Osteoblast (primary cell): Measurements from ENCODE around the gene ELK4. TPM values are rescaled to one million over a fixed set of nuclear protein-coding genes. Genes with fewer than 3 reads are reported as not detected.

Source experiments
- DNase-seq: peaks from one replicate; pipeline ENCODE4 v3.0.0; 2011; ENCODE audit warnings: low spot score, mixed read lengths; ENCODE audit not compliant: insufficient read length; ENCODE audit errors: missing footprints
- H2AFZ ChIP-seq: 2 replicates; pipeline ENCODE4 v1.6.0; 2011; ENCODE audit warnings: mild to moderate bottlenecking, low read length
- H3K27ac ChIP-seq: 2 replicates; pipeline ENCODE4 v1.5.1; 2011; ENCODE audit warnings: mild to moderate bottlenecking, low read depth, low read length, moderate library complexity
- H3K27me3 ChIP-seq: 2 replicates; pipeline ENCODE4 v1.6.0; 2012; ENCODE audit warnings: mild to moderate bottlenecking, control low read depth, inconsistent platforms, low read length, moderate library complexity; ENCODE audit not compliant: insufficient read depth
- H3K36me3 ChIP-seq: 2 replicates; pipeline ENCODE4 v1.5.1; 2011; ENCODE audit warnings: mild to moderate bottlenecking, low read length, control low read depth, moderate library complexity; ENCODE audit not compliant: insufficient read depth
- H3K4me1 ChIP-seq: 2 replicates; pipeline ENCODE4 v1.5.1; 2011; ENCODE audit warnings: mild to moderate bottlenecking, low read length, control low read depth, moderate library complexity; ENCODE audit not compliant: insufficient read depth
- H3K4me2 ChIP-seq: 2 replicates; pipeline ENCODE4 v1.6.0; 2011; ENCODE audit warnings: mild to moderate bottlenecking, low read length; ENCODE audit not compliant: insufficient read depth
- H3K4me3 ChIP-seq: fragments of 200-600 bp; sonication (generic); 3 replicates; pipeline ENCODE4 v1.5.1; 2012; ENCODE audit warnings: mild to moderate bottlenecking, low read length, inconsistent platforms; ENCODE audit not compliant: insufficient read depth
- H3K79me2 ChIP-seq: 2 replicates; pipeline ENCODE4 v1.6.0; 2012; ENCODE audit warnings: mild to moderate bottlenecking, low read length, control low read depth, inconsistent platforms; ENCODE audit not compliant: insufficient read depth
- H3K9me3 ChIP-seq: 2 replicates; pipeline ENCODE4 v1.5.1; 2011; ENCODE audit warnings: low read depth, low read length, control low read depth
- H4K20me1 ChIP-seq: 2 replicates; pipeline ENCODE4 v1.6.0; 2012; ENCODE audit warnings: mild to moderate bottlenecking, low read length, control low read depth; ENCODE audit not compliant: insufficient read depth
- CTCF ChIP-seq: IDR thresholded peaks from 2 replicates; pipeline ENCODE4 v1.5.1; 2011; ENCODE audit warnings: mild to moderate bottlenecking, low read depth, low read length, moderate library complexity; ENCODE audit errors: extremely low read depth
- total RNA-seq: library from RNA; depleted of rRNA; stranded (reverse); fragments of >200 nt; gene quantifications from 2 replicates; pipeline ENCODE4 v1.2.3, GENCODE V29; 2012

ELK4 gene
- total RNA-seq, 1 donor, result 27.1 TPM

- peaks cover 58% of the 10 kb centered on the region for H3K27me3 ChIP-seq
- TF ChIP-seq CTCF, result no peak
- H3K9me3 ChIP-seq, result no peaks in the 10 kb centered on the region
- H3K4me2 ChIP-seq, result no peak overlapping the region
- H3K27ac ChIP-seq, result no peak overlapping the region
- H4K20me1 ChIP-seq, result no peaks in the 10 kb centered on the region
- no peaks in the 10 kb centered on the region for H3K79me2 ChIP-seq
- H3K36me3 ChIP-seq, result no peaks in the 10 kb centered on the region
- DNase-seq, result peak; percentile 15
- no peaks in the 10 kb centered on the region for H3K4me1 ChIP-seq
- no peak overlapping the region for H3K4me3 ChIP-seq
- H2AFZ ChIP-seq, result no peak overlapping the region
Measured at GRCh38 chr1:205581321-205581980, 50.4 kb downstream of the ELK4 start.

GRCh38 chr1:205580923-205581180, 51.0 kb downstream of the ELK4 start:
- Histone ChIP-seq H3K36me3 (no peaks in the 10 kb centered on the region), H4K20me1 (no peaks in the 10 kb centered on the region), H2AFZ (no peak overlapping the region), H3K79me2 (no peaks in the 10 kb centered on the region), H3K4me1 (no peaks in the 10 kb centered on the region), H3K27ac (no peak overlapping the region), H3K9me3 (no peaks in the 10 kb centered on the region), H3K4me3 (no peak overlapping the region), H3K4me2 (no peak overlapping the region), H3K27me3 (peaks cover 64% of the 10 kb centered on the region)
- DNase-seq, result peak; percentile 50
- no peak for TF ChIP-seq CTCF

- no peaks in the 10 kb centered on the region for H3K4me1 ChIP-seq
- peak; percentile 51 for DNase-seq
- H3K36me3 ChIP-seq, result no peaks in the 10 kb centered on the region
- no peaks in the 10 kb centered on the region for H3K9me3 ChIP-seq
- peaks cover 69% of the 10 kb centered on the region for H3K27me3 ChIP-seq
- no peaks in the 10 kb centered on the region for H3K79me2 ChIP-seq
- no peaks in the 10 kb centered on the region for H4K20me1 ChIP-seq
- H2AFZ ChIP-seq, result no peak overlapping the region
- no peak for TF ChIP-seq CTCF
- no peak overlapping the region for H3K4me3 ChIP-seq
- no peak overlapping the region for H3K4me2 ChIP-seq
- no peak overlapping the region for H3K27ac ChIP-seq
Measured at GRCh38 chr1:205580140-205580922, 51.5 kb downstream of the ELK4 start.

GRCh38 chr1:205579711-205580110, 52.1 kb downstream of the ELK4 start:
- no peak overlapping the region for H2AFZ ChIP-seq
- H3K4me3 ChIP-seq, result no peak overlapping the region
- H3K27ac ChIP-seq, result no peak overlapping the region
- H3K4me2 ChIP-seq, result no peak overlapping the region
- no peaks in the 10 kb centered on the region for H3K36me3 ChIP-seq
- peaks cover 75% of the 10 kb centered on the region for H3K27me3 ChIP-seq
- H3K9me3 ChIP-seq, result no peaks in the 10 kb centered on the region
- H3K4me1 ChIP-seq, result no peaks in the 10 kb centered on the region
- DNase-seq, result peak; percentile 58
- no peaks in the 10 kb centered on the region for H3K79me2 ChIP-seq
- H4K20me1 ChIP-seq, result no peaks in the 10 kb centered on the region
- TF ChIP-seq CTCF, result no peak
